GM18511 (cell line): ENCODE results near the gene CPN2.

Experiments
- ATAC-seq: cut with Tn5 transposase; IDR thresholded peaks from one replicate; pipeline ENCODE4 v1.9.1; 2021; ENCODE audit warnings: mild to moderate bottlenecking, moderate library complexity; ENCODE audit not compliant: unreplicated experiment

CPN2 gene, protein sequence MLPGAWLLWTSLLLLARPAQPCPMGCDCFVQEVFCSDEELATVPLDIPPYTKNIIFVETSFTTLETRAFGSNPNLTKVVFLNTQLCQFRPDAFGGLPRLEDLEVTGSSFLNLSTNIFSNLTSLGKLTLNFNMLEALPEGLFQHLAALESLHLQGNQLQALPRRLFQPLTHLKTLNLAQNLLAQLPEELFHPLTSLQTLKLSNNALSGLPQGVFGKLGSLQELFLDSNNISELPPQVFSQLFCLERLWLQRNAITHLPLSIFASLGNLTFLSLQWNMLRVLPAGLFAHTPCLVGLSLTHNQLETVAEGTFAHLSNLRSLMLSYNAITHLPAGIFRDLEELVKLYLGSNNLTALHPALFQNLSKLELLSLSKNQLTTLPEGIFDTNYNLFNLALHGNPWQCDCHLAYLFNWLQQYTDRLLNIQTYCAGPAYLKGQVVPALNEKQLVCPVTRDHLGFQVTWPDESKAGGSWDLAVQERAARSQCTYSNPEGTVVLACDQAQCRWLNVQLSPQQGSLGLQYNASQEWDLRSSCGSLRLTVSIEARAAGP

GRCh38 chr3:194351080-194351672 is at the start of gene CPN2:
Gene CPN2 (minus strand): TSS chr3:194351328. CDS start chr3:194342702, 8,626 bp downstream.
- ATAC-seq = no peak

DNA sequence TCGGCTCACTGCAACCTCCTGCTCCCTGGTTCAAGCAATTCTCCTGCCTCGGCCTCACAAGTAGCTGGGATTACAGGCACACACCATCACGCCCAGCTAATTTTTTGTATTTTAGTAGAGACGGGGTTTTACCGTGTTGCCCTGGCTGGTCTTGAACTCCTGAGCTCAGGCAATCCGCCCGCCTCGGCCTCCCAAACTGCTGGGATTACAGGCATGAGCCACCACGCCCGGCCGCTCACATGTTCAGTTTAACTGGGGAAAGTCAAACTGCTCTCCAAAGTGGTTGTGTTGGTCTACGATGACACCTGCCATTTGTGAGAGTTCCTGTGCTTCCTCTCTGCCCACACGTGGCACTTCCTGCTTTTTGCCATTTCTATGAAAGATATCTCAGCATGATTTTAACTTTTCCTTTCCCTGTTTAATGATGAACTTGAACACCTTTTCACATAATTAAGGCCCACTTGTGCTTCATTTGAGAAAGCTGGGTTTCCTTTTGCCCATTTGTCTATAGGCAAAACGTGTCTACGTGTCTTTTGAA is 48.8 kb upstream of the CPN2 start:
- ATAC-seq = no peak

GRCh38 chr3:194399166-194399565 is 48.0 kb upstream of the CPN2 start, which contains the start of gene GP5:
Gene GP5 (minus strand): TSS chr3:194399266. CDS start chr3:194398282, 984 bp downstream.
- no peak for ATAC-seq

DNA sequence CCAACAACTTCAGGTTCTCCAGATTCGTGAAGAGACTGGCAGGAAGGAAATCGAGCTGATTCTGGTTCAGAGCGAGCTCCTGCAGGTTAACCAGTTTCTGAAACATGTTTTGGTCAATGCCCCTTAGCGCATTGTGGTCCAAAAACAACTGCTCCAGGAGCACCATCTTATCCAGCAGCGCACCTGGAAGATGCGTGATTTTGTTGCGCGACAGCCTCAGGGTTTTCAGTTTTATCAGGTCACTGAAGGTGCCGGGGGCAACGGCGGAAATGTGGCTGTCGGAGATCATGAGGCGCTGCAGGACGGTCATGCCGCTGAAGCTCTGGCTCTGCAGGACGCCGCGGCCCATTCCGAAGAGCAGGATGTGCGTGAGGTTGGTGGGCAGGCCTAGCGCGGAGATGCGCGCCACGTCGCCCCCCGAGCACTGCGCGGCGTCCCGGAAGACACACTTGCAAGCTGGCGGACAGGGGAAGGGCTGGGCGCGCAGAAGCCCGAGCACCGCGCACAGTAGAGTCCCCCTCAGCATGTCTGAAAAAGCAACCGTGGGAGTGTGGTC is 46.7 kb upstream of the CPN2 start:
- peak; percentile 32 for ATAC-seq

- ATAC-seq = peak; percentile 49
Observed at GRCh38 chr3:194396859-194397756, 46.0 kb upstream of the CPN2 start.

DNA sequence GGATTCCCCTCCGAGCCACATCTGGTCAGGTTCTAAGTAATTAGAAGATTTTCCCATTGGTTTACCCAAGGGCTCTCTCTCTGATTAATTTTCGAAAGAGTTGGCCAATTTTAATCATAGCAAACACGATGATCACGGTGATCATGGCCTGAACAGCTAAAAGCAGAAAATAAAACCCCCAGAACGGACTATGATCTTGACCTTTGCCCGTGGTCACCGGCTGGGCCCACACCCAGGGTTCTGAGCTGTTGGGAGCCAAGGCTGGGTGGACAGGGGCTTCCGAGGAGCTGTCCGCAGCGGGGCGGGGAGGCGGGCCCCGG is 45.4 kb upstream of the CPN2 start:
- ATAC-seq = no peak

GRCh38 chr3:194395778-194396538 is 44.8 kb upstream of the CPN2 start:
- ATAC-seq = no peak

DNA sequence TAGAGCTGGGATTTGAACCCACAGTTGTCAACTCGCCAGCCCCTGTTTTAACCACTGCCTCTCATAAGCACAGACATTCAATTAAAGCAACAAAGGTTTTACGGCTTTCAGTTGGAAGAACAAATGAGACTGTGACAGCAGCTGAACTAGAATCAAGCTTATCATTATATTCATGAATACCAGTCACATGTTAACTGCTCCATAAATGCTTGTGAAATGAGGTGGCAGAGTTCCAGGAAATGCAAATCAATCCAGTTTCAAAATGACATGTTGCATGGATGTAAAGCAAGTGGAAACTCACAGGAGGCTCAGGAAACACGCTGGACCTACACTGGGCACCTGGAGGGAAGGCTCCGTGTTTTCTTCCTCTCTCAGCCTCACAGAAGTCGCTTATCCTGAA is 44.1 kb upstream of the CPN2 start:
- ATAC-seq = no peak

- ATAC-seq = no peak
Observed at GRCh38 chr3:194392576-194392975, 41.4 kb upstream of the CPN2 start.

- ATAC-seq = no peak
Observed at GRCh38 chr3:194390835-194391234, 39.7 kb upstream of the CPN2 start.

GRCh38 chr3:194389269-194389668 is 38.1 kb upstream of the CPN2 start:
- ATAC-seq = no peak

DNA sequence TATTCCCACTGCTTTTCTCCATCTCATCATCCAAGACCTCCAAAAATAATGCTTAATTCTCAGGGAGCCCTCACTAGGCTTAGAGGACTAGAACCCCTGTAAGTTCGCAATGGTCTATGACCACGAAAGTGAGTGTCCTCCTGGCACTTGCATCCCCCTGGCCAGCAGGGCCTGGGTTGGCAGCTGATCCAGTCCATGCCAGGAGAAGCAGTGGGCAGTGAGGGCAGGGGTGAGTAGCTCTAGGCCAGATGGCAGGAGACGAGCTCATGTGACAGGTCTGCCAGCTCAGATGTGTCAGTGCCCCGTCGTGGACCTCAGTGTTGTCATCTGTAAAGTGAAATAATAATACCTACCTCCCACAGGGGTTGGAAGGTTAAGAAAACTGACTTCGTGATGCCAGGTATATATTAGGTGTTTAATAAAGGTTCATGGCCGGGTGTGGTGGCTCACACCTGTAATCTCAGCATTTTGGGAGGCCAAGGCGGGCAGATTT is 36.8 kb upstream of the CPN2 start:
- no peak for ATAC-seq

GRCh38 chr3:194387276-194387675 is 36.1 kb upstream of the CPN2 start:
- no peak for ATAC-seq

GRCh38 chr3:194386648-194387047 is 35.5 kb upstream of the CPN2 start:
- no peak for ATAC-seq

GRCh38 chr3:194386066-194386465 is 34.9 kb upstream of the CPN2 start:
- no peak for ATAC-seq

GRCh38 chr3:194384569-194385001 is 33.5 kb upstream of the CPN2 start:
- no peak for ATAC-seq

DNA sequence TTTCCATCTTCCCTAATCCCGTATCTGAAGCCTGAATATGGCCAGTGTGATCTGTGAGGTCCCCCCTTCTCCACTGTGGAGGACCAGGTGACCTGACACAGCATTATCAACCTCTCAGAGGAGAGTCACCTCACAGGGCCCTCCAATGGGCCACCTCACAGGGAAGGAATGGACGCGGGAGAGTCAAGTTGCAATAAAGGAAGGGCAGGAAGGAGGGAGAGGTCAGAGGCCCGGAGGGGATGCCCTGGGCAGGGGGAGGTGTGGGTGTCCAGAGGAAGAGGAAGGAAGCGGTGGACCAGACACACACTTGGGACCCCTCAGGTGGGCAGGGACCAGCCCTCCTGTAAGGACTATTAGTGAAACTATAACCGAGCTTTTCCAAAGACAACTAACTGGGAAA is 33.0 kb upstream of the CPN2 start:
- ATAC-seq = no peak

DNA sequence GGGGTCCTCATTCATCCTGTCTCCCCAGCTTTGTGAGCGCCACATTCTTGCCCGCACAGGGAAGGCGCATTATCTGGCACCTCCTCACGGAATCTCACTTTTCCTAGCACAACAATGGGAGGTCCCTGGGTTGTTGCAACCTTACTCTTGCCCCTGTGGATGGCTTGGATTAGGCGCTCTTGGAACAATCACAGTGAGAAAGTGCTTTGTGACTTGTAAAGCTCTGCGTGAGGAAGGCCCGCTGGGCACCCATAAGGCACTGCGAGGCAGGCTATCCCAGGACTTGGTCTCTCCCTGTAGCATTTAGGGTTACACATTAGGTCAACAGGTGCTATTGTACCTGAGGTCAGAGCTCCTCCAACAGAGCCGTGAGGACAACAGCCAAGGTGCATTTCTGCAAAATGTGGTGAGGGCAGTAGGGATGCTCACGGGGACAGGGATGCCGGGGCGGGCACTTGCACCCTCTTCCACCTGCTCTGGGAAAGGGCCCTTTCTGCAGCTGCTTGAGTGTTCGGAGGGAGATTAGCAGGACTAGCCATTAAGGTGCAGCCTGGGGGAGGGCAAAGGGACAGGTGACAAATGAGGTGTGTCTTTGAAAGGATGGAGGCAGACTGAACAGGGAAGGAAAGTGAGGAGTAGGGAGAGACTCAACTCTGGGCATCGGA is 32.3 kb upstream of the CPN2 start:
- no peak for ATAC-seq

DNA sequence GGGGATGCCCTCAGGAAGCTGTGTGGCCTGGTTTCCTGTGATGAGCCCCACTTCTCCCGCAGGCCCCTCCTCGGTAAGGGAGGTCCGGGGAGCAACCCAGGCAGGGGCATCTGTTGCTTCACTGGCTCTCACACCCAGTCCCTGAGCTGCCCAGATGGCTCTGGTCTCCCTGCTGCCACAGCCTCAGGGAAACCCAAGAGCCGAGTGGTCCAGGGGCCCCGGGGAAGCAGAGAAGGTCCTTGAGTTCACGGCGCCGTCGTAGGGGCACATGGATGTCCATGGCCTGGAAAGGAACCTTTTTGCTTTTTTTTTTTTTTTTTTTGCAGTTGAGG is 31.7 kb upstream of the CPN2 start:
- no peak for ATAC-seq
